22Rv1 (cell line): Measurements from ENCODE around the gene FLT4.

Experiments
- ZFX ChIP-seq: fragments of 450-650 bp; IDR thresholded peaks from 2 replicates; pipeline ENCODE4 v1.6.1; 2017; ENCODE audit warnings: antibody characterized with exemption, borderline replicate concordance
- TF ChIP-seq, protein P1 (sequence below): fragments of 450-650 bp; IDR thresholded peaks from 2 replicates; pipeline ENCODE4 v1.5.1; 2017; ENCODE audit warnings: mild to moderate bottlenecking

DNA sequence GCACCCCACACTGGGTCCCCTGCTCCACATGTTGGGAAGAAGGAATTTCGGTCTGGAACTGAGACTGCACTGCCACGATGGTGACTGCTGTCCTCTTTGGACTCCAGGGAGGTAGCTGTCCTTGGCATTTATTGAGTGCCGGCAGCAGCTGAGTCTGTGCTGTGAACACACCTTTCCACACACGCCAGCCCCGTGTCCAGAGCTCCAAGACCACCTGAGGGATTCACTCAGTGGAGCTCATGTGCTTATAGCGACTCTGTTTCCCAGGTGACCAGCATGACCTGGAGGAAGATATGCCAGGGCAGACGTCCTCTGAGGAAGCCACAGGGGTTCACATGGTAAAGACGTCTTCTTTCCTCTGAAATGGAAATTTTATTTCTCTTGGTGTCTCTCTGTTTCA is 33.2 kb upstream of the FLT4 start:
- TF ChIP-seq, protein P1, sequence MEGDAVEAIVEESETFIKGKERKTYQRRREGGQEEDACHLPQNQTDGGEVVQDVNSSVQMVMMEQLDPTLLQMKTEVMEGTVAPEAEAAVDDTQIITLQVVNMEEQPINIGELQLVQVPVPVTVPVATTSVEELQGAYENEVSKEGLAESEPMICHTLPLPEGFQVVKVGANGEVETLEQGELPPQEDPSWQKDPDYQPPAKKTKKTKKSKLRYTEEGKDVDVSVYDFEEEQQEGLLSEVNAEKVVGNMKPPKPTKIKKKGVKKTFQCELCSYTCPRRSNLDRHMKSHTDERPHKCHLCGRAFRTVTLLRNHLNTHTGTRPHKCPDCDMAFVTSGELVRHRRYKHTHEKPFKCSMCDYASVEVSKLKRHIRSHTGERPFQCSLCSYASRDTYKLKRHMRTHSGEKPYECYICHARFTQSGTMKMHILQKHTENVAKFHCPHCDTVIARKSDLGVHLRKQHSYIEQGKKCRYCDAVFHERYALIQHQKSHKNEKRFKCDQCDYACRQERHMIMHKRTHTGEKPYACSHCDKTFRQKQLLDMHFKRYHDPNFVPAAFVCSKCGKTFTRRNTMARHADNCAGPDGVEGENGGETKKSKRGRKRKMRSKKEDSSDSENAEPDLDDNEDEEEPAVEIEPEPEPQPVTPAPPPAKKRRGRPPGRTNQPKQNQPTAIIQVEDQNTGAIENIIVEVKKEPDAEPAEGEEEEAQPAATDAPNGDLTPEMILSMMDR, result no peak
- no peak for TF ChIP-seq ZFX
